Testis (tissue), 2 donors: ENCODE measurements around the gene IMP4.
A peak's percentile ranks its signal among the peaks of the same experiment; 100 is the strongest.

Source experiments
- POLR2A ChIP-seq: fragments of 450-650 bp; IDR thresholded peaks from one replicate; pipeline ENCODE4 v1.6.1; 2017; ENCODE audit warnings: antibody characterized with exemption, mild to moderate bottlenecking, moderate library complexity
- TF ChIP-seq, protein P1 (sequence below), 3 experiments: fragments of 450-650 bp in 2 of 3; fragments of 200-600 bp in 1 of 3; sonication (generic) in 1 of 3; IDR thresholded peaks; one replicate each; pipeline ENCODE4 v1.5.1; 2016 to 2019; ENCODE audit warnings: antibody characterized with exemption in 3 of 3, mild to moderate bottlenecking in 2 of 3, moderate library complexity in 1 of 3

DNA sequence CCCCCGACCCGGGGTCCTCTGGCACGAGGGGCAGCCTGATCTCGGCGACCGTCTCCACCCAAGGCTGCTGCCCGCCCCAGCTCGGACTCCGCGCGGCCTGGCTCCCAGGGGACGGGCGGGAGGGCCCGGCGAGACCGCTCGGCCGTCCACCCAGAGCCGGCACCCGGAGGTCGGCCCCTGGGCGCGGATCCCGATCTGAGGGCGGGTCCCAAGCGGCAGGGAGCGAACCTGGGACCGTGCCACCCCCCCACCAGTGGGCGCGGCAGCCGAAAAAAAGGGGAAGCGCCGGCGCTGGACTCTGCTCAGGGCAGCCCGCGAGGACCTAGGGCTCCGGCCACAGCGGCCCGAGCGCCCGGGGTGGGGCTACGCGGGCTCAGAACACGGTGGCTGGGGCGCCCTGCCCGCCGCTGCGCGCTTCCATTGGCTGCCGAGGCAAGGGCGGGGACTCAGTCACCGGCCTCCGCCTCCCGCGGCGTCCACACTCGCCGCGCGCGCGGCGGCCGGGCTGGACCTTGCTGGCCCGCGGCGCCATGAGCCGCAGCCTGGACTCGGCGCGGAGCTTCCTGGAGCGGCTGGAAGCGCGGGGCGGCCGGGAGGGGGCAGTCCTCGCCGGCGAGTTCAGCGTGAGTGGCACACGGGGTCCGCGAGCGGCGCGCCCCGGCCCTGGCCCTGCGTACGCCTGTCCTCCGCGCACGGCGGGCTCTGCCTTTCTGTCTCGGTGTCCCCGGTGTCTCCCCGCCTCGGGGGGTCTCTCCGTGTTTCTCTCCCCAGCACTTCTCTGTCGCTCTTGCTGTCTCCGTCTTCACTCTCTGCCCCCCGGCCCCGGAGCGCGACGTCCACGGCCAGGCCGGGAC, 13.1 kb downstream of the IMP4 start, which contains the start of gene PTPN18:
- TF ChIP-seq, protein P1, sequence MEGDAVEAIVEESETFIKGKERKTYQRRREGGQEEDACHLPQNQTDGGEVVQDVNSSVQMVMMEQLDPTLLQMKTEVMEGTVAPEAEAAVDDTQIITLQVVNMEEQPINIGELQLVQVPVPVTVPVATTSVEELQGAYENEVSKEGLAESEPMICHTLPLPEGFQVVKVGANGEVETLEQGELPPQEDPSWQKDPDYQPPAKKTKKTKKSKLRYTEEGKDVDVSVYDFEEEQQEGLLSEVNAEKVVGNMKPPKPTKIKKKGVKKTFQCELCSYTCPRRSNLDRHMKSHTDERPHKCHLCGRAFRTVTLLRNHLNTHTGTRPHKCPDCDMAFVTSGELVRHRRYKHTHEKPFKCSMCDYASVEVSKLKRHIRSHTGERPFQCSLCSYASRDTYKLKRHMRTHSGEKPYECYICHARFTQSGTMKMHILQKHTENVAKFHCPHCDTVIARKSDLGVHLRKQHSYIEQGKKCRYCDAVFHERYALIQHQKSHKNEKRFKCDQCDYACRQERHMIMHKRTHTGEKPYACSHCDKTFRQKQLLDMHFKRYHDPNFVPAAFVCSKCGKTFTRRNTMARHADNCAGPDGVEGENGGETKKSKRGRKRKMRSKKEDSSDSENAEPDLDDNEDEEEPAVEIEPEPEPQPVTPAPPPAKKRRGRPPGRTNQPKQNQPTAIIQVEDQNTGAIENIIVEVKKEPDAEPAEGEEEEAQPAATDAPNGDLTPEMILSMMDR (IDR thresholded peaks at IDR 0.05): peak; percentile 41 to 49 (median 45)
- TF ChIP-seq POLR2A: no peak
